Measurements from ENCODE around the gene OR2AE1.

Gene OR2AE1

GRCh38 chr7:99827040-99827778 lies 49.6 kb downstream of the OR2AE1 start:
- no peak for DNase-seq (ENCODE audit: low read depth, low spot score)
- no peak overlapping the region for H3K4me3 ChIP-seq (ENCODE audit: low read length)

All from Jurkat, Clone E6-1 (cell line).